GM12878 (cell line): ENCODE measurements around the gene ARHGAP30. TPM values are rescaled to one million over a fixed set of nuclear protein-coding genes. Genes with fewer than 3 reads are reported as not detected.

ENCODE experiments used
- ATAC-seq: fragments of 200-7000 bp; cut with Tn5 transposase; 3 replicates; pipeline ENCODE4 v1.9.1; 2020; ENCODE audit warnings: mild to moderate bottlenecking, moderate library complexity
- BruUV-seq: library from RNA; stranded (reverse); fragments of 400-500 nt; replicated peaks from 2 replicates; lab custom pipeline; 2021; lab: Mats Ljungman, UMichigan
- CTCF ChIA-PET: fragments of 300-600 bp; sonication (Branson Sonifier 250); formaldehyde crosslinking; extraction: SDS; loops from one replicate; lab custom pipeline; 2021; ENCODE audit warnings: inconsistent platforms; lab: Yijun Ruan, JAX
- POLR2A ChIA-PET: fragments of 350-600 bp; formaldehyde crosslinking; extraction: SDS; loops from one replicate; lab custom pipeline; 2021; ENCODE audit warnings: inconsistent platforms; lab: Charles Lee
- RAD21 ChIA-PET: fragments of 300-600 bp; sonication (Branson Sonifier 250); formaldehyde crosslinking; loops from one replicate; lab custom pipeline; 2023; ENCODE audit warnings: antibody characterized with exemption; ENCODE audit not compliant: unreplicated experiment; lab: Charles Lee
- SMC1A ChIA-PET: fragments of 300-600 bp; sonication (Branson Sonifier 250); formaldehyde crosslinking; loops from one replicate; lab custom pipeline; 2023; ENCODE audit not compliant: unreplicated experiment, uncharacterized antibody; lab: Charles Lee
- DNase-seq: peaks from one replicate; pipeline ENCODE4 v3.0.0-alpha.2; 2011; ENCODE audit warnings: low read depth, low spot score
- FAIRE-seq: peaks from 3 replicates; lab custom pipeline; 2011; peaks lifted over from hg19 to GRCh38; lab: Jason Lieb, UNC
- H2AFZ ChIP-seq: 2 replicates; pipeline ENCODE4 v1.6.0; 2011; ENCODE audit warnings: low read depth, low read length, control low read depth; ENCODE audit not compliant: control insufficient read depth
- H3K27ac ChIP-seq: 2 replicates; pipeline ENCODE4 v1.5.1; 2011; ENCODE audit warnings: control low read depth; ENCODE audit not compliant: control insufficient read depth, insufficient read depth
- H3K27me3 ChIP-seq, 2 experiments: replicated peaks in 1 of 2; 2 replicates each; pipeline versions ENCODE4 v1.6.0 to v1.6.1; 2011; ENCODE audit warnings: low read length in 1 of 2; ENCODE audit not compliant: control insufficient read depth in 2 of 2, insufficient read depth in 2 of 2
- H3K36me3 ChIP-seq, 2 experiments: 2 replicates each; pipeline ENCODE4 v1.5.1; 2011; ENCODE audit warnings: low read length in 1 of 2; ENCODE audit not compliant: control insufficient read depth in 2 of 2, insufficient read depth in 2 of 2
- H3K4me1 ChIP-seq: 2 replicates; pipeline ENCODE4 v1.6.1; 2011; ENCODE audit warnings: mild to moderate bottlenecking, low read length, moderate library complexity, mixed read lengths; ENCODE audit not compliant: control insufficient read depth, insufficient read depth
- H3K4me2 ChIP-seq: 2 replicates; pipeline ENCODE4 v1.6.0; 2011; ENCODE audit warnings: control low read depth; ENCODE audit not compliant: control insufficient read depth, insufficient read depth
- H3K4me3 ChIP-seq: fragments of 200-600 bp; sonication (generic); 2 replicates; pipeline ENCODE4 v1.5.1; 2016
- H3K79me2 ChIP-seq: 2 replicates; pipeline ENCODE4 v1.6.0; 2011; ENCODE audit warnings: low read length; ENCODE audit not compliant: control insufficient read depth, insufficient read depth
- H3K9ac ChIP-seq: 2 replicates; pipeline ENCODE4 v1.8.0; 2011; ENCODE audit warnings: low read length, control low read depth, mixed read lengths; ENCODE audit not compliant: control insufficient read depth, insufficient read depth
- H3K9me3 ChIP-seq: replicated peaks from 3 replicates; pipeline ENCODE4 v1.5.1; 2011; ENCODE audit warnings: mild to moderate bottlenecking, low read length; ENCODE audit not compliant: control insufficient read depth, insufficient read depth
- H4K20me1 ChIP-seq: 2 replicates; pipeline ENCODE4 v1.6.0; 2011; ENCODE audit not compliant: control insufficient read depth, insufficient read depth
- BHLHE40 ChIP-seq, 2 experiments: fragments of 450-650 bp in 1 of 2; IDR thresholded peaks; 2 replicates each; pipeline ENCODE4 v1.6.1; 2011 to 2017; ENCODE audit warnings: low read depth in 2 of 2, borderline replicate concordance in 1 of 2, improper control_type of control experiment in 1 of 2, low read length in 1 of 2, mild to moderate bottlenecking in 1 of 2
- ELK1 ChIP-seq: IDR thresholded peaks from 2 replicates; pipeline ENCODE4 v1.6.1; 2012; ENCODE audit warnings: low read depth, low read length, improper control_type of control experiment
- EP300 ChIP-seq, 2 experiments: fragments of 150-350 bp in 1 of 2; IDR thresholded peaks; 2 replicates each; pipeline ENCODE4 v1.6.1; 2011 to 2012; ENCODE audit warnings: low read depth in 2 of 2, low read length in 2 of 2, borderline replicate concordance in 1 of 2, improper control_type of control experiment in 1 of 2, inconsistent platforms in 1 of 2; ENCODE audit not compliant: control insufficient read depth in 1 of 2
- ETV6 ChIP-seq, 2 experiments: fragments of 450-650 bp in 1 of 2; IDR thresholded peaks in 1 of 2; conservative IDR thresholded peaks in 1 of 2; 2 replicates each; pipeline ENCODE4 v1.6.1; 2014; ENCODE audit warnings: antibody characterized with exemption in 1 of 2, borderline replicate concordance in 1 of 2, low read depth in 1 of 2, mild to moderate bottlenecking in 1 of 2, moderate library complexity in 1 of 2
- IKZF1 ChIP-seq: fragments of 450-650 bp; conservative IDR thresholded peaks from 2 replicates; pipeline ENCODE4 v1.6.1; 2017; ENCODE audit warnings: antibody characterized with exemption, mild to moderate bottlenecking
- MXI1 ChIP-seq: fragments of 150-350 bp; IDR thresholded peaks from 2 replicates; pipeline ENCODE4 v1.6.1; 2011; ENCODE audit warnings: low read depth, mild to moderate bottlenecking, inconsistent platforms, low read length, improper control_type of control experiment
- NR2C1 ChIP-seq: fragments of 450-650 bp; IDR thresholded peaks from 2 replicates; pipeline ENCODE4 v1.6.1; 2017; ENCODE audit warnings: antibody characterized with exemption, mild to moderate bottlenecking, moderate library complexity
- POLR2AphosphoS5 ChIP-seq: IDR thresholded peaks from 2 replicates; pipeline ENCODE4 v1.6.1; 2011; ENCODE audit warnings: mild to moderate bottlenecking, low read length, inconsistent platforms
- REST ChIP-seq: IDR thresholded peaks from 2 replicates; pipeline ENCODE4 v1.6.1; 2012; ENCODE audit warnings: mild to moderate bottlenecking, low read depth, low read length
- STAT3 ChIP-seq: IDR thresholded peaks from 2 replicates; pipeline ENCODE4 v1.6.1; 2011; ENCODE audit warnings: low read depth, low read length, improper control_type of control experiment
- TARDBP ChIP-seq: IDR thresholded peaks from 2 replicates; pipeline ENCODE4 v1.6.1; 2016; ENCODE audit warnings: borderline replicate concordance
- ZNF217 ChIP-seq: fragments of 450-650 bp; IDR thresholded peaks from 2 replicates; pipeline ENCODE4 v1.6.1; 2017; ENCODE audit warnings: antibody characterized with exemption, mild to moderate bottlenecking
- ZNF24 ChIP-seq: fragments of 450-650 bp; IDR thresholded peaks from 2 replicates; pipeline ENCODE4 v1.6.1; 2017; ENCODE audit warnings: antibody characterized with exemption, mild to moderate bottlenecking
- WGBS: methylation state at CpG from one replicate; pipeline ENCODE4 v1.1.6; 2016; ENCODE audit warnings: low lambda C conversion rate; ENCODE audit not compliant: insufficient replicate concordance, insufficient coverage; ENCODE audit errors: missing lambda C conversion rate; 5-methylcytosine and 5-hydroxymethylcytosine counted together
- in situ Hi-C: fragments of 300-500 bp; cut with MboI; formaldehyde crosslinking; loops from 9 replicates; pipeline ENCODE4 v1.14.3; 2018; ENCODE audit warnings: mixed read lengths
- intact Hi-C: fragments of 100-400 bp; cut with micrococcal nuclease; formaldehyde crosslinking; loops from one replicate; pipeline ENCODE4 v1.14.2; 2022; ENCODE audit not compliant: unreplicated experiment
- polyA plus RNA-seq, 11 experiments: library from polyadenylated mRNA; depleted of rRNA in 4 of 11; unstranded in 6 of 11; stranded (reverse) in 5 of 11; fragments of >200 nt; fragmentation: Nextera tagmentation in 4 of 11; fragmentation: Illumina TruSeq in 1 of 11; extraction: Ambion mirVana in 4 of 11; extraction: Trizol in 1 of 11; gene quantifications; 1 replicate in 1 of 11; 2 replicates in 10 of 11; pipeline versions ENCODE4 v1.2.1 to v1.2.3, GENCODE V29; 2011 to 2016; ENCODE audit warnings: inconsistent platforms in 2 of 11, missing spikeins in 2 of 11, low read depth in 1 of 11
- total RNA-seq, 4 experiments: library from RNA; depleted of rRNA in 3 of 4; stranded (reverse); fragments of >200 nt in 3 of 4; fragmentation: Illumina TruSeq in 1 of 4; extraction: Trizol in 1 of 4; gene quantifications; 2 replicates each; pipeline versions ENCODE4 v1.2.1 to v1.2.3, GENCODE V29; 2013 to 2021
- TF ChIP-seq, protein P1 (sequence below): IDR thresholded peaks from 2 replicates; pipeline ENCODE4 v1.6.1; 2011; ENCODE audit warnings: mild to moderate bottlenecking, low read depth, low read length, moderate library complexity; ENCODE audit not compliant: insufficient replicate concordance

Gene ARHGAP30
- total and polyA plus RNA-seq, 10 of the 15 experiments (the other 5 are each of a cell fraction or from before 2014, with no cell fraction given): 12.9 to 143 (median 76.3) TPM

- FAIRE-seq: no peak
- Histone ChIP-seq H3K4me3 (no peak overlapping the region), H3K4me2 (no peak overlapping the region), H3K36me3 (peaks cover 0 to 5% of the 10 kb centered on the region in 2 experiments; a peak in 2 of 4 replicates), H3K79me2 (peaks cover 25% of the 10 kb centered on the region), H3K4me1 (no peaks in the 10 kb centered on the region; the same call in 1 of the 2 replicates), H3K9me3 (no peaks in the 10 kb centered on the region), H2AFZ (no peak overlapping the region), H3K27ac (no peak overlapping the region), H4K20me1 (no peaks in the 10 kb centered on the region), H3K9ac (no peak overlapping the region), H3K27me3 (no peaks in the 10 kb centered on the region)
- ChIA-PET POLR2A (interaction anchor here (0.7 to 1.6 kb wide), 3 partner anchors 9 to 62 kb away, joined by 3 to 6 read pairs (median 4); no protein-coding TSS in a partner anchor), CTCF (interaction anchor here (1.0 to 4.6 kb wide), 2 partner anchors 9 to 160 kb away, joined by 3 to 22 read pairs; partner anchors contain the start of gene PPOX), RAD21 (interaction anchor here (2.6 kb wide), 1 partner anchor 10 kb away, joined by 7 read pairs; no protein-coding TSS in a partner anchor), SMC1A (interaction anchor here (0.7 to 1.6 kb wide), 2 partner anchors 9 to 11 kb away, joined by 3 to 6 read pairs; no protein-coding TSS in a partner anchor)
- ATAC-seq: no peak
- TF ChIP-seq ELK1: no peak
- no peak for TF ChIP-seq EP300 (IDR thresholded peaks at IDR 0.05; ENCODE audit: borderline replicate concordance in 1 of 2, control insufficient read depth in 1 of 2, low read depth in 2 of 2, low read length in 2 of 2)
- no peak for TF ChIP-seq IKZF1
- TF ChIP-seq POLR2AphosphoS5: no peak
- no peak for TF ChIP-seq MXI1
- TF ChIP-seq ZNF24: no peak
- no peak for TF ChIP-seq ETV6 (conservative IDR thresholded peaks at IDR 0.05 in 1 of 2, IDR thresholded peaks at IDR 0.05 in 1 of 2; ENCODE audit: borderline replicate concordance in 1 of 2, low read depth in 1 of 2)
- no peak for TF ChIP-seq ZNF217
- no peak for TF ChIP-seq NR2C1
- TF ChIP-seq BHLHE40 (IDR thresholded peaks at IDR 0.05; ENCODE audit: borderline replicate concordance in 1 of 2, low read depth in 2 of 2, low read length in 1 of 2): no peak
- TF ChIP-seq STAT3: no peak
- TF ChIP-seq REST: no peak
- TF ChIP-seq, protein P1, sequence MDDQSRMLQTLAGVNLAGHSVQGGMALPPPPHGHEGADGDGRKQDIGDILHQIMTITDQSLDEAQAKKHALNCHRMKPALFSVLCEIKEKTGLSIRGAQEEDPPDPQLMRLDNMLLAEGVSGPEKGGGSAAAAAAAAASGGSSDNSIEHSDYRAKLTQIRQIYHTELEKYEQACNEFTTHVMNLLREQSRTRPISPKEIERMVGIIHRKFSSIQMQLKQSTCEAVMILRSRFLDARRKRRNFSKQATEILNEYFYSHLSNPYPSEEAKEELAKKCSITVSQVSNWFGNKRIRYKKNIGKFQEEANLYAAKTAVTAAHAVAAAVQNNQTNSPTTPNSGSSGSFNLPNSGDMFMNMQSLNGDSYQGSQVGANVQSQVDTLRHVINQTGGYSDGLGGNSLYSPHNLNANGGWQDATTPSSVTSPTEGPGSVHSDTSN: no peak
- no peak for TF ChIP-seq TARDBP
- BruUV-seq: no TSS peak
- intact Hi-C loops (no loop called here), in situ Hi-C loops (no loop called here)
- no peak for DNase-seq
- 95% methylated on average over 8 of the region's 8 CpGs for WGBS
These were observed 63.1 kb downstream of the ARHGAP30 start for GRCh38 chr1:161006563-161006962.
